GM12872 (cell line): ENCODE results near the gene FKBP10.
A peak's percentile ranks its signal among the peaks of the same experiment; 100 is the strongest.

Experiments
- TF ChIP-seq, protein P1 (sequence below): IDR thresholded peaks from 3 replicates; pipeline ENCODE4 v1.5.1; 2011; ENCODE audit warnings: low read depth, mild to moderate bottlenecking, low read length, moderate library complexity; ENCODE audit not compliant: insufficient read depth

Gene FKBP10

DNA sequence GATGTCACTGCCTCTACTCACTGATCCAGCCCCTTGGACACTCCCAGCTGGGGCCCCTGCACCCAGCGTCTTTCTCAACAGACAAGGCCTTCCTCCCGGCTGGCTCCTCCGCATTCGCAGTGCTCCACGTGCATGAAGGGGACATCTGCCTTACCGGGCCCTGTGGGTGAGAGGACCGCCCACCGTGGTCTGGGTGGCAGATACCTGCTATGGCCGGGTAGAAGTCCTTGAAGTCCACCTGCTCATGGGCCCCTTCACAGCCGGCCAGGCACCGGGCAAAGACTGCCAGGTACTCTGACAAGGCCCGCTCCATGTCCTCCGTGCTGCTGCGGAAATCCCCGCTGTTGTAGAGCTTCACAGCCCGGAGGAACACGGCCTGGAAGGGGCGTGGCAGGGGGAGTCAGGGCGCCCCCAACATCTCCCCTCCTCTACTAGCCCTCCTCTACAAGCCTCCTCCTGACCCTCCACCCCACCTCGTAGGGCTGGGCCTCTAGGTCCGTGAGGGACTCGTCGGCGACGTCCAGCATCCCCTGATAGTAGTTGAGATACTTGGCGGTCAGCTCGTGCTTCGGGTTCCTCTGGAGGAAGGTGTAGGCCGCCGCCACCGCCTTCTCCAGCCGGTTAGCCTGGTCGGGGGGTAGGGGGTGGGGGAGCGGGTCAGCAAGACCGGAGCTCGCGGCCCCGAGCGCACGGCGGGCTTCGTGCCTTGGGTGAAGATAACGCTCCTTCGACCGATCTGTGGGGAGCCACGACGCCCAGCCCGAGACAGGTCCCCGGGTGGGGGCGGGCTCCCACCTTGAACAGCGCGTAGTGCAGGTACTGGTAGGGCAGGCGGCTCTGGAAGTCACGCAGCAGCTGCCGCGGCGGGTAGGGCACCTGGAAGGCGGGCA, 1.9 kb upstream of the FKBP10 start:
- TF ChIP-seq, protein P1, sequence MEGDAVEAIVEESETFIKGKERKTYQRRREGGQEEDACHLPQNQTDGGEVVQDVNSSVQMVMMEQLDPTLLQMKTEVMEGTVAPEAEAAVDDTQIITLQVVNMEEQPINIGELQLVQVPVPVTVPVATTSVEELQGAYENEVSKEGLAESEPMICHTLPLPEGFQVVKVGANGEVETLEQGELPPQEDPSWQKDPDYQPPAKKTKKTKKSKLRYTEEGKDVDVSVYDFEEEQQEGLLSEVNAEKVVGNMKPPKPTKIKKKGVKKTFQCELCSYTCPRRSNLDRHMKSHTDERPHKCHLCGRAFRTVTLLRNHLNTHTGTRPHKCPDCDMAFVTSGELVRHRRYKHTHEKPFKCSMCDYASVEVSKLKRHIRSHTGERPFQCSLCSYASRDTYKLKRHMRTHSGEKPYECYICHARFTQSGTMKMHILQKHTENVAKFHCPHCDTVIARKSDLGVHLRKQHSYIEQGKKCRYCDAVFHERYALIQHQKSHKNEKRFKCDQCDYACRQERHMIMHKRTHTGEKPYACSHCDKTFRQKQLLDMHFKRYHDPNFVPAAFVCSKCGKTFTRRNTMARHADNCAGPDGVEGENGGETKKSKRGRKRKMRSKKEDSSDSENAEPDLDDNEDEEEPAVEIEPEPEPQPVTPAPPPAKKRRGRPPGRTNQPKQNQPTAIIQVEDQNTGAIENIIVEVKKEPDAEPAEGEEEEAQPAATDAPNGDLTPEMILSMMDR = no peak

DNA sequence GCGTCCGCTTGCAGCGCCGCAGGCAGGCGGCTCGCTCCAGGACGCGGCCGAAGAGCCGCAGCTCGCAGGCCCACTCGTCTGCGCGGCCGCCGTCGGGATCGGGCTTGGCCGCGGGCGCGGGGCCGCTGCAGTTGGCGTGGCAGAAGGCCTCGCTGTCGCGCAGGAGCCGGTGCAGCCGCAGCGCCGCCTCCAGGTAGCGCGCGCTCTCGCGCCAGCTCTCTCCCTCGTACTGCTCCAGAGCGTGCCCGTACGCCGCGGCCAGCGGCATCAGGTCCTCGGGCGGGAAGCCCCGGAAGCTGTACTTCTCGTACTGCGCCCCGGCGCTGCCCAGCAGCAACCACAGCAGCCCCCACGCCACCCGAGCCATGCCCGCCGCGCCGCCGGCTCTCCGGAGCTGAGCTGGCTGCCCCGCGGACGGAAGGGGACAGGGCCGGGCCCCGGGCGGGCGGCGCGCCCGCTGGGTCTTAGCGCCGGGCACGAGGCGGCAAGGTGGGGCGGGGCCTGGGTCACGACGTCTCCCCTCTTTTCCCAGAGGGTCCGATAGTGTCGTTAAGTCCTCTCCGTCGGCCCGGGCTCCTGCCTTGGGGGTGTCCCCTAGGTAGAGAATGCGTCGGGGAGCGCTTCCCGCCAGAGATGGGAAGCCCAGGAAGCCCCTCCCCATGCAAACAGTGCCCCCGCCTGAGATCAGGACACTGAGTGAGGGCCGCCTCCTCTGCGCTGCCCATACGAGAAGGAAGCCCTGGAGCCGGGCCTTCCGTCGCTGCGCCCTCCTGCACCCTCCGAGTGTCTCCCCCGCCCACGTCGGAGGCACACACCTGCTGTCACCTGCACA, 1.0 kb upstream of the FKBP10 start, which contains the start of gene P3H4:
Gene P3H4 (minus strand): TSS at position 401 of the 832 bp plus-strand sequence. CDS start 34 bp downstream, at position 367.
- TF ChIP-seq, protein P1 = peak; percentile 76

DNA sequence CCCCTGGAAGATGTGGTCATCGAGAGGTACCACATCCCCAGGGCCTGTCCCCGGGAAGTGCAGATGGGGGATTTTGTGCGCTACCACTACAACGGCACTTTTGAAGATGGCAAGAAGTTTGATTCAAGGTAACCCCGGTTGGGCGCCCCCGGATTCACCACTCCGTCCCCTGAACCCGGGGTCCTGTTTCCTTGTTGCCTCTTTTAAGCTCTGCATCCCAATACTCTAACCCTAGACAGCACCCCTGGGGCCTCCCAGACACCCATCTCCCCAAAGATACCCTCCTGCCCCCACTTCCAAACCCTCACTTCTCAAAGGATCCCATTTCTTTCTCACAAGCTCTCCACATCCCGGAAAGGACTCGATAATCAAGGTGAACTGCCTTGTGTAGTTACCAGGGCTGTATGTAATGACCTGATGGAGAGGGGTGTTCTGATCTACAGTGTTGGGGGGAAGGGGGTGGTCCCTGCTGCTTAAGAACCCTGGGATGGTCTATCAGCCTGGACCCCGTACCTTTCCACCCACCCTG, 412 bp downstream of the FKBP10 start:
- TF ChIP-seq, protein P1 = no peak

DNA sequence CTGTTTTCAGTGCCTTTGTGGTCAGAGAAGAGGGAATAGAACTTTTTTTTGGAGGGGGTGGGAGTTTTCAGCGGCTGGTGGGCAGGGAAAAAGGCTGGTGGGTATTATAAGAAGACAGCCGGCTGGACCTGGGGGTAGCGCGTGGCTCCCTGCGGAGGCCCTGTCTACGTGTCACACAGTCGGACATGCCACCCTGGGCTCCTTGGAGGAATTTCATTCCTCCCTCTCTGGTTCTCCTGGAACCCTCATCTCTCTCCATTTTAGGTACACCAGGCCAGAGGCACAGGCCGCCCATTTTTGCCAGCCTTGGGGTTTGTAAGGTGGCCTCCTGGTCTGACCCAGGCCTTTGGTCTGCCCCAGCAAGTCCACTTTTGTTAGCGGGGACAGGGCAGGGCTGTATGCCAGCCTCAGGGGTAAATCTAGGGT, 908 bp downstream of the FKBP10 start:
- TF ChIP-seq, protein P1 = no peak

DNA sequence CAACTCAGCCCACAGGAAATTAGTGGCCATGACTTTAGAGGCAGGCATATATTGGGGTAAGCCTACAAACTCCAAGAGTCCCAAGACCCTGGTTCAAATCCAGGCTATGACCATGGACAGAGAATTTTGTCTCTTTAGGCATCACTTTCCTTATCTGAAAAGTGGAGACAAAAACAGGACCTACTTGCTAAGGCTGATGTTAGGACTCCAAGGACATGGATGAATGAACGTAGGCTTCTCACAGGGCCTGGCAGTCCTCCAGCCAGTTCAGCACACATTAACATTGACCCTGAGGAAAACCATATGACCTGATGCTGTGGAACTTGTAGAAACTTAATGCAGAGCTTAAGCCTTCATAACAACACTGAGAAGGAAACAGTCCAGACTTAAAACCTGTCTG, 1.4 kb downstream of the FKBP10 start:
- TF ChIP-seq, protein P1 = no peak

DNA sequence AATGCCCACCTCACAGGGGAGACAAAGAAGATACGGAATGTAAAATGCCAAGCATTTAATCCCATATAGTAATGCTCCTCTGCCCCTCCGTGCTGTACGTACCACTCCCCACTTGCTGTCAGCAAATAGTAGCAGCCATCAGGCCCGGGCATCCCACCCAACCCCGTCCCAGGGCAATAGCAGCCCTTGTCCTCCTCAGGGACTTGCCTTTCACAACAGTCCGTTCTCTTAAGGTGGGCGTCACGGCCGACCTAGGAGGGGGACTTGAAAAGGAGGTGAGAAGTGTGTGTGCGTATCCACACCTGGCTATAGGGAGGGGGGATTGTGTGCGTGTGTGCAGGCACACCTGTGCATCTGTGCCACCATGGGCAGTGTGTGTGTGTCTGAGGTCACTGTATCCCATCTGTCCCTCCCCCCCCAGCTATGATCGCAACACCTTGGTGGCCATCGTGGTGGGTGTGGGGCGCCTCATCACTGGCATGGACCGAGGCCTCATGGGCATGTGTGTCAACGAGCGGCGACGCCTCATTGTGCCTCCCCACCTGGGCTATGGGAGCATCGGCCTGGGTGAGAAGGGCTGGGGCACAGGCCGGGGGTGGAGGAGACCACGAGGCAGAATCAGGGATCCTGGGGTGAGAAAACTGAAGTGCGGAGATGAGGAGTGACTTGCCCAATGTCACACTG, 4.0 kb downstream of the FKBP10 start:
- TF ChIP-seq, protein P1 = no peak
